HEK293 (cell line): ENCODE data around the gene IVD.

Source experiments
- CTCF ChIA-PET: fragments of 350-600 bp; formaldehyde crosslinking; extraction: SDS; loops from one replicate; lab custom pipeline; 2021; ENCODE audit warnings: antibody characterized with exemption; lab: Yijun Ruan, JAX
- POLR2A ChIA-PET: fragments of 300-600 bp; formaldehyde crosslinking; extraction: SDS; loops from one replicate; lab custom pipeline; 2020; ENCODE audit warnings: antibody characterized with exemption, inconsistent platforms; lab: Yijun Ruan, JAX
- H3K27ac ChIP-seq: fragments of 200-500 bp; sonication (Bioruptor generic); 2 replicates; pipeline ENCODE4 v1.5.1; 2014; ENCODE audit warnings: low read depth, low read length, control low read depth, inconsistent platforms; ENCODE audit errors: extremely low read depth
- H3K36me3 ChIP-seq, 2 experiments: fragments of 200-500 bp in 1 of 2; sonication (Bioruptor generic) in 1 of 2; 1 replicate in 1 of 2; 2 replicates in 1 of 2; pipeline ENCODE4 v1.5.1; 2014 to 2017; ENCODE audit warnings: inconsistent platforms in 2 of 2, low read length in 2 of 2; ENCODE audit not compliant: control insufficient read depth in 2 of 2, insufficient read depth in 1 of 2
- H3K4me1 ChIP-seq: fragments of 200-500 bp; sonication (Bioruptor generic); 2 replicates; pipeline ENCODE4 v1.5.1; 2014; ENCODE audit warnings: mild to moderate bottlenecking, low read length, inconsistent platforms; ENCODE audit not compliant: control insufficient read depth, insufficient read depth
- H3K4me3 ChIP-seq: 2 replicates; pipeline ENCODE4 v1.5.1; 2011; ENCODE audit warnings: low read depth, mild to moderate bottlenecking, control low read depth, low read length, moderate library complexity
- H3K9me3 ChIP-seq: fragments of 200-500 bp; sonication (Bioruptor generic); 2 replicates; pipeline ENCODE4 v1.5.1; 2014; ENCODE audit warnings: low read depth, low read length, inconsistent platforms; ENCODE audit not compliant: control insufficient read depth, insufficient read depth
- ATF2 ChIP-seq: fragments of 450-650 bp; formaldehyde crosslinking; IDR thresholded peaks from 2 replicates; pipeline ENCODE4 v1.5.1; 2016; ENCODE audit warnings: missing biosample characterization, missing genetic modification characterization, low read depth
- CTCF ChIP-seq: fragments of 450-650 bp; formaldehyde crosslinking; IDR thresholded peaks from 2 replicates; pipeline ENCODE4 v1.5.1; 2016; ENCODE audit warnings: missing biosample characterization, missing genetic modification characterization
- HOXA7 ChIP-seq: sonication (generic); formaldehyde crosslinking; IDR thresholded peaks from 2 replicates; pipeline ENCODE4 v1.8.1; 2022; ENCODE audit warnings: missing genetic modification reagents, borderline replicate concordance
- MEIS1 ChIP-seq: sonication (generic); formaldehyde crosslinking; IDR thresholded peaks from 2 replicates; pipeline ENCODE4 v1.8.1; 2022; ENCODE audit warnings: missing genetic modification reagents, mild to moderate bottlenecking, borderline replicate concordance
- PBX3 ChIP-seq: sonication (generic); formaldehyde crosslinking; IDR thresholded peaks from 2 replicates; pipeline ENCODE4 v1.8.1; 2022; ENCODE audit warnings: mild to moderate bottlenecking, moderate library complexity, missing genetic modification reagents
- RBAK ChIP-seq: fragments of 450-650 bp; formaldehyde crosslinking; IDR thresholded peaks from 2 replicates; pipeline ENCODE4 v1.5.1; 2016; ENCODE audit warnings: missing biosample characterization, missing genetic modification characterization
- SALL2 ChIP-seq: fragments of 450-650 bp; formaldehyde crosslinking; IDR thresholded peaks from 2 replicates; pipeline ENCODE4 v1.5.0; 2017; ENCODE audit warnings: missing biosample characterization, mild to moderate bottlenecking, missing genetic modification characterization, borderline replicate concordance
- ZBTB8A ChIP-seq: fragments of 450-650 bp; formaldehyde crosslinking; IDR thresholded peaks from 2 replicates; pipeline ENCODE4 v1.5.1; 2016; ENCODE audit warnings: missing biosample characterization, missing genetic modification characterization
- ZNF112 ChIP-seq: fragments of 450-650 bp; formaldehyde crosslinking; IDR thresholded peaks from 2 replicates; pipeline ENCODE4 v1.5.0; 2017; ENCODE audit warnings: missing biosample characterization, missing genetic modification characterization
- ZNF140 ChIP-seq: fragments of 450-650 bp; formaldehyde crosslinking; IDR thresholded peaks from 2 replicates; pipeline ENCODE4 v1.5.1; 2016; ENCODE audit warnings: missing biosample characterization, missing genetic modification characterization
- ZNF341 ChIP-seq: fragments of 450-650 bp; formaldehyde crosslinking; IDR thresholded peaks from 2 replicates; pipeline ENCODE4; 2016; ENCODE audit warnings: low read depth, missing biosample characterization, missing genetic modification characterization
- ZNF404 ChIP-seq: fragments of 450-650 bp; formaldehyde crosslinking; IDR thresholded peaks from 2 replicates; pipeline ENCODE4 v1.5.1; 2017; ENCODE audit warnings: missing biosample characterization, missing genetic modification characterization
- ZNF544 ChIP-seq: fragments of 450-650 bp; formaldehyde crosslinking; IDR thresholded peaks from 2 replicates; pipeline ENCODE4 v1.5.0; 2017; ENCODE audit warnings: missing biosample characterization, missing genetic modification characterization
- ZNF548 ChIP-seq: fragments of 450-650 bp; formaldehyde crosslinking; IDR thresholded peaks from 2 replicates; pipeline ENCODE4 v1.5.1; 2016; ENCODE audit warnings: missing biosample characterization, missing genetic modification characterization
- ZNF555 ChIP-seq: fragments of 450-650 bp; formaldehyde crosslinking; conservative IDR thresholded peaks from 2 replicates; pipeline ENCODE4 v1.5.1; 2017; ENCODE audit warnings: missing biosample characterization, mild to moderate bottlenecking, missing genetic modification characterization, inconsistent platforms
- ZNF560 ChIP-seq: fragments of 450-650 bp; formaldehyde crosslinking; IDR thresholded peaks from 2 replicates; pipeline ENCODE4 v1.5.1; 2017; ENCODE audit warnings: missing biosample characterization, missing genetic modification characterization, borderline replicate concordance
- ZNF600 ChIP-seq: fragments of 450-650 bp; formaldehyde crosslinking; IDR thresholded peaks from 2 replicates; pipeline ENCODE4 v1.5.1; 2016; ENCODE audit warnings: missing biosample characterization, missing genetic modification characterization
- ZNF623 ChIP-seq: fragments of 450-650 bp; formaldehyde crosslinking; IDR thresholded peaks from 2 replicates; pipeline ENCODE4 v1.5.1; 2016; ENCODE audit warnings: missing biosample characterization, missing genetic modification characterization
- ZNF660 ChIP-seq: fragments of 450-650 bp; IDR thresholded peaks from 2 replicates; pipeline ENCODE4 v1.5.1; 2018; ENCODE audit warnings: missing biosample characterization, mild to moderate bottlenecking, missing genetic modification characterization
- TF ChIP-seq, protein P1 (sequence below): fragments of 450-650 bp; formaldehyde crosslinking; IDR thresholded peaks from 2 replicates; pipeline ENCODE4 v1.5.1; 2016; ENCODE audit warnings: missing biosample characterization, missing genetic modification characterization
- TF ChIP-seq, protein P2 (sequence below): fragments of 450-650 bp; formaldehyde crosslinking; IDR thresholded peaks from 2 replicates; pipeline ENCODE4 v1.5.1; 2016; ENCODE audit warnings: missing biosample characterization, missing genetic modification characterization
- TF ChIP-seq, protein P3 (sequence below): fragments of 450-650 bp; formaldehyde crosslinking; IDR thresholded peaks from 2 replicates; pipeline ENCODE4 v1.5.1; 2016; ENCODE audit warnings: missing biosample characterization, missing genetic modification characterization

The IVD gene

GRCh38 chr15:40397688-40398412, 7.7 kb upstream of the IVD start (continued):
- no peak for TF ChIP-seq PBX3
- no peak for TF ChIP-seq HOXA7 (CRISPR knock-in tag)
- TF ChIP-seq SALL2, result no peak

DNA sequence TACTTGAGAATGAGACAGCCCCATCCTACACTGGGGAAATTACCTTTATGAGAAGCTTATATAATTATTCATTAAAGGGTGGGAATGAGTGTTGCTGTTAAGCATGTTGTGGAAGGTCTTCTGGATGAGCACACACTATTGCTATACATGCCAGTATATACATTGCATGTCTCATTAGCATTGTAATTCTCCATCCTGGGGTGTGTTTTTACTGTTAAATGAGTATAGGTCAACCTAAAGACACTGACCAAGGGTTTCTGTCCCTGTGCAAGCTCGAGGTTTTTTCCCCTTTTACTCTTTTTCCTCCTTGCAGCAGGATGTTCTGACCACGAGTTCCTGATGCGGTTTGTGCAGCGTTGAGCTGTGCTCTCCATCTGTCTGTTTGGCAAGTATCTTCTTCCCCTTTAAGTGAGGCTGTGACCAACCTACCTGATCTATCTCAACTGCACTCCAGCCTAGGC, 7.2 kb upstream of the IVD start:
- H3K27ac ChIP-seq, result no peak overlapping the region
- POLR2A ChIA-PET, result interaction anchor here (1.4 to 1.8 kb wide), 2 partner anchors 8 to 16 kb away, joined by 4 to 18 read pairs; partner anchors contain the start of genes IVD and KNSTRN

DNA sequence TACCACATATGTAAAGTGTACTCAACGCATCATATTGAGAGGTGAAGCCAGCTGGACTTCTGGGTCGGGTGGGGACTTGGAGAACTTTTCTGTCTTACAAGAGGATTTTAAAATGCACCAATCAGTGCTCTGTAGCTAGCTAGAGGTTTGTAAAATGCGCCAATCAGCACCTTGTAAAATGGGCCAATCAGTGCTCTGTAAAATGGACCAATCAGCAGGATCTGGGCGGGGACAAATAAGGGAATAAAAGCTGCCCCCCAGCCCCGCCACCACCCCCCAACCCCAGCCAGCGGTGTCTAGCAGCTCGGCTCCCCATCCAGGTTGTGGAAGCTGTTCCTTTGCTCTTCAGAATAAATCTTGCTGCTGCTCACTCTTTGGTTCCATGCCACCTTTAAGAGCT, 6.2 kb upstream of the IVD start:
- ChIA-PET CTCF (interaction anchor here (0.8 kb wide), 1 partner anchor 55 kb away, joined by 3 read pairs; no protein-coding TSS in a partner anchor), POLR2A (interaction anchor here (1.0 kb wide), 1 partner anchor 12 kb away, joined by 3 read pairs; no protein-coding TSS in a partner anchor)
- Histone ChIP-seq H3K9me3 (no peaks in the 10 kb centered on the region), H3K36me3 (peaks cover 6 to 18% of the 10 kb centered on the region in 2 experiments; a peak in 2 of 3 replicates), H3K4me1 (no peaks in the 10 kb centered on the region), H3K27ac (no peak overlapping the region), H3K4me3 (no peak overlapping the region)
- TF ChIP-seq, protein P1, sequence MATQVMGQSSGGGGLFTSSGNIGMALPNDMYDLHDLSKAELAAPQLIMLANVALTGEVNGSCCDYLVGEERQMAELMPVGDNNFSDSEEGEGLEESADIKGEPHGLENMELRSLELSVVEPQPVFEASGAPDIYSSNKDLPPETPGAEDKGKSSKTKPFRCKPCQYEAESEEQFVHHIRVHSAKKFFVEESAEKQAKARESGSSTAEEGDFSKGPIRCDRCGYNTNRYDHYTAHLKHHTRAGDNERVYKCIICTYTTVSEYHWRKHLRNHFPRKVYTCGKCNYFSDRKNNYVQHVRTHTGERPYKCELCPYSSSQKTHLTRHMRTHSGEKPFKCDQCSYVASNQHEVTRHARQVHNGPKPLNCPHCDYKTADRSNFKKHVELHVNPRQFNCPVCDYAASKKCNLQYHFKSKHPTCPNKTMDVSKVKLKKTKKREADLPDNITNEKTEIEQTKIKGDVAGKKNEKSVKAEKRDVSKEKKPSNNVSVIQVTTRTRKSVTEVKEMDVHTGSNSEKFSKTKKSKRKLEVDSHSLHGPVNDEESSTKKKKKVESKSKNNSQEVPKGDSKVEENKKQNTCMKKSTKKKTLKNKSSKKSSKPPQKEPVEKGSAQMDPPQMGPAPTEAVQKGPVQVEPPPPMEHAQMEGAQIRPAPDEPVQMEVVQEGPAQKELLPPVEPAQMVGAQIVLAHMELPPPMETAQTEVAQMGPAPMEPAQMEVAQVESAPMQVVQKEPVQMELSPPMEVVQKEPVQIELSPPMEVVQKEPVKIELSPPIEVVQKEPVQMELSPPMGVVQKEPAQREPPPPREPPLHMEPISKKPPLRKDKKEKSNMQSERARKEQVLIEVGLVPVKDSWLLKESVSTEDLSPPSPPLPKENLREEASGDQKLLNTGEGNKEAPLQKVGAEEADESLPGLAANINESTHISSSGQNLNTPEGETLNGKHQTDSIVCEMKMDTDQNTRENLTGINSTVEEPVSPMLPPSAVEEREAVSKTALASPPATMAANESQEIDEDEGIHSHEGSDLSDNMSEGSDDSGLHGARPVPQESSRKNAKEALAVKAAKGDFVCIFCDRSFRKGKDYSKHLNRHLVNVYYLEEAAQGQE (tag by site-specific recombination), result no peak
- no peak for TF ChIP-seq MEIS1 (CRISPR knock-in tag)
- no peak for TF ChIP-seq ZBTB8A (tag by site-specific recombination)
- TF ChIP-seq, protein P2, sequence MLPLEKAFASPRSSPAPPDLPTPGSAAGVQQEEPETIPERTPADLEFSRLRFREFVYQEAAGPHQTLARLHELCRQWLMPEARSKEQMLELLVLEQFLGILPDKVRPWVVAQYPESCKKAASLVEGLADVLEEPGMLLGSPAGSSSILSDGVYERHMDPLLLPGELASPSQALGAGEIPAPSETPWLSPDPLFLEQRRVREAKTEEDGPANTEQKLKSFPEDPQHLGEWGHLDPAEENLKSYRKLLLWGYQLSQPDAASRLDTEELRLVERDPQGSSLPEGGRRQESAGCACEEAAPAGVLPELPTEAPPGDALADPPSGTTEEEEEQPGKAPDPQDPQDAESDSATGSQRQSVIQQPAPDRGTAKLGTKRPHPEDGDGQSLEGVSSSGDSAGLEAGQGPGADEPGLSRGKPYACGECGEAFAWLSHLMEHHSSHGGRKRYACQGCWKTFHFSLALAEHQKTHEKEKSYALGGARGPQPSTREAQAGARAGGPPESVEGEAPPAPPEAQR (tag by site-specific recombination), result no peak
- no peak for TF ChIP-seq ZNF548 (tag by site-specific recombination)
- TF ChIP-seq ZNF544 (tag by site-specific recombination), result no peak
- TF ChIP-seq ZNF404 (tag by site-specific recombination), result no peak

More for the DNA sequence above, 7.2 kb upstream of the IVD start:
- no peaks in the 10 kb centered on the region for H3K4me1 ChIP-seq
- no peaks in the 10 kb centered on the region for H3K9me3 ChIP-seq
- CTCF ChIA-PET, result interaction anchor here (0.8 to 1.3 kb wide), 2 partner anchors 31 to 54 kb away, joined by 3 read pairs; no protein-coding TSS in a partner anchor
- no peak overlapping the region for H3K4me3 ChIP-seq
- H3K36me3 ChIP-seq, result peaks cover 15 to 25% of the 10 kb centered on the region in 2 experiments
- TF ChIP-seq ATF2 (tag by site-specific recombination) (no peak), ZNF112 (tag by site-specific recombination) (no peak), ZNF555 (tag by site-specific recombination) (no peak), ZNF600 (tag by site-specific recombination) (no peak), ZNF623 (no peak), ZNF560 (tag by site-specific recombination) (no peak), ZNF660 (tag by site-specific recombination) (no peak), ZNF341 (tag by site-specific recombination) (no peak), CTCF (no peak), ZNF140 (tag by site-specific recombination) (no peak), RBAK (tag by site-specific recombination) (no peak)
- TF ChIP-seq, protein P3, sequence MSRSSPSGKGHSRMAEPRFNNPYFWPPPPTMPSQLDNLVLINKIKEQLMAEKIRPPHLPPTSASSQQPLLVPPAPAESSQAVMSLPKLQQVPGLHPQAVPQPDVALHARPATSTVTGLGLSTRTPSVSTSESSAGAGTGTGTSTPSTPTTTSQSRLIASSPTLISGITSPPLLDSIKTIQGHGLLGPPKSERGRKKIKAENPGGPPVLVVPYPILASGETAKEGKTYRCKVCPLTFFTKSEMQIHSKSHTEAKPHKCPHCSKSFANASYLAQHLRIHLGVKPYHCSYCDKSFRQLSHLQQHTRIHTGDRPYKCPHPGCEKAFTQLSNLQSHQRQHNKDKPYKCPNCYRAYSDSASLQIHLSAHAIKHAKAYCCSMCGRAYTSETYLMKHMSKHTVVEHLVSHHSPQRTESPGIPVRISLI (tag by site-specific recombination), result no peak
